CD1c-positive myeloid dendritic cell (primary cell): ENCODE data around the gene IRX3.
A peak's percentile ranks its signal among the peaks of the same experiment; 100 is the strongest.

Experiments
- DNase-seq: peaks from one replicate; pipeline ENCODE4 v3.0.0-alpha.2; 2016; ENCODE audit errors: extremely low spot score

IRX3 gene

DNA sequence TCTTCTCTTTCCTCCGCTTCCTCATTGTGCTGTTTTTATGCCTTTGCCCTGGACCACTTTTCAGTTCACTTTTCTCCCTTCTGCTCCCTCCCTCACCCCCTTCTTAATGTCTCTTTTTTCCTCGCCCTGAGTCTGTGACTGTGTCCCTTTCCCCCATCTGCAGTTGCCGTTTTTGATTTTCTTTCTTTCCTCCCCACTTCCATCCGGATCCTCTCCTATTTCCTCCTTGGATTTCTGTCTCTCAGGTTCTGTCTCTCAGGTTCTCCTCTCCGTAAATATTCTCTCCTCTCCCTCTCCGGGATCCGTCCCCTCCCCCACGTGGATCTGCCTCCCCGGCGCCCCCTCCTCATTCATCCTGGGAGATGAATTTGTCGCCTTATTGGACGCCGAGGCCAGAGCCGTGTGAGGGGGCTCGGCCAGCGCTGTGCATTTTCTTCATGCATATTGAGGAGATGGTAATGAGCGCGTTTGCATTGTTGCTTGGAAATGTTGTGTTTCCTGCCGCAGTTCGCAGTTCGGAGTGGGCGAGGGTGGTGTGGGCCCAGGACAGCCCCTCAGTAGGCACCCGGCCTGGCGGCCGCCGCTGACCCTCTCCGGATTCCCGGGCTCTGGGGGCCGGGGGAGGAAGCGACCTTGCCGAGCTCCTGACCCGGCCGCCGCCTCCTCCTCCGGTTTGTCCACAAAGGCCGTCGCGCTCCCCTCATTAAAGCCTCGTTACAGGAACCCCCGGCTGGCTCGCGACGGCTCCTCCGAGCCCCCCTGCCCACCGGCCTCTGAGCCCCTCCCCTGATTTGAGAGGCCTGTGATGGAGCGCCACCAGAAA, 4.5 kb upstream of the IRX3 start:
- DNase-seq = no peak

- DNase-seq = no peak
Observed at GRCh38 chr16:54289945-54290832, 3.6 kb upstream of the IRX3 start.

GRCh38 chr16:54289242-54289944, 2.8 kb upstream of the IRX3 start:
- no peak for DNase-seq

GRCh38 chr16:54288835-54289241, 2.3 kb upstream of the IRX3 start:
- DNase-seq = no peak

- no peak for DNase-seq
Observed at GRCh38 chr16:54288030-54288834, 1.6 kb upstream of the IRX3 start.

GRCh38 chr16:54287131-54288029, 793 bp upstream of the IRX3 start:
- DNase-seq = no peak

DNA sequence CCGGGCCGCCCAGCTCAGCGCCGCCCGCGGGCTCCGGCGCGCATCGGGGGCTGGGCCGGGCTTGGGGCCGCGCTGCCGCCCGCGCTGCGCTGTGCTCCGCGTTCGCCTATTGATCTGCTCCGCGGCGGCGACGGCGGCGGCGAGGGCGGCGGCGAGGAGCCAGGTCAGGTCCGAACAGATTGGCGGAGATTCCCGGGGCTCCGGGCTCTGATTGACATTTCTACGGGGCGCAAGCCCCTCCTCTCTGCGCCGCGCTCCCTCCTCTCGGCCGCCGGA, 559 bp downstream of the IRX3 start:
- no peak for DNase-seq

- DNase-seq = no peak
Observed at GRCh38 chr16:54285414-54286089, 1.0 kb downstream of the IRX3 start.

DNA sequence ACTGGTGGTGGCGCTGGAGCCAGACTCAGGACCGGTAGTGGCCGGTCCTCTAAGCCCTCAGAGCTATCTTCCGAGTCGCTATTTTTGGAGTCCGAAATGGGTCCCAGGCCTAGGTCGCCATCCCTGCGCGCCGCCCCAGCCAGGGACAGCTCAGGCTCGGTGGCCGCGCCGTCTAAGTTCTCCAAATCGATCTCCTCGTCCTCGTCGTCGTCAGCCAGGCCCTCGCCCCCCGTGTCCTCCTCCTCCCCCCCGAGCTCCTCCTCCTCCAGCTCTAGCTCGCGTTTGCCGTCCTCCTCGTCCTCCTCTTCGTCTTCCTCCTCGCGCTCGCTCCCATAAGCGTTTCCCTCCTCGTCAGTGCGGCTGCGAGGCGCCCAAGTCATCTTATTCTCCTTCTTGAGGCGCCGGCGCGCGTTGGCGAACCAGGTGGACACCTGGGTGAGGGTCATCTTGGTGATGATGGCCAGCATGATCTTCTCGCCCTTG, 1.6 kb downstream of the IRX3 start:
- no peak for DNase-seq

GRCh38 chr16:54284319-54284930, 2.2 kb downstream of the IRX3 start:
- DNase-seq = no peak

DNA sequence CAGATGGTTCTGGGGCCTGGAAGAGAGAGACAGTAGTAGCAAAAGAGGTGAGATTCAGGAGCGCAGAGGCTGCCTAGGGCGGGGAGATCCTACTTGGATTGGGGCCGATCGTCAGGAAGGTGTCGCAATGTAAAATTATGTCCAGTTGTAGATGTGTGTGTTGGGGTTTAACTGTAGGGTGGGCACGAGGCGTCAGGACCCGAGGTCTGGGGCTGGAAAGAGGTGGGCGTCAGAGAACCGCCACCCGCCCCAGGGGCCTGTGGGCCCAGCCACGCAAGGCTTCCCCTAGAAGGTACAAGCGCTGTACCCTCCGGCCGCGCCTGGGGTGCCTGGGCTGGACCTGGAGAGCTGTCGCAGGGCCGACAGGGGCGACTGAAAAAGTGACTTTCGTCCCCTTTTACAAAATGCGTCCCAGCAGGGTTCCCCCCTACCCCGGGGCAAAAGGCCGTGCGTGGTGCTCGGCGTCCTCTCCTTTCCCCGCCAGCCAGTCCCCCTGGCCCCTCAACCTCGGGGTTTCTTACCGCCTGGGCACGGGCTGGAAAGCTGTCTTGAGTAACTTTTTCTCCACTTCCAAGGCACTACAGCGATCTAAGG, 2.8 kb downstream of the IRX3 start:
- DNase-seq = no peak

DNA sequence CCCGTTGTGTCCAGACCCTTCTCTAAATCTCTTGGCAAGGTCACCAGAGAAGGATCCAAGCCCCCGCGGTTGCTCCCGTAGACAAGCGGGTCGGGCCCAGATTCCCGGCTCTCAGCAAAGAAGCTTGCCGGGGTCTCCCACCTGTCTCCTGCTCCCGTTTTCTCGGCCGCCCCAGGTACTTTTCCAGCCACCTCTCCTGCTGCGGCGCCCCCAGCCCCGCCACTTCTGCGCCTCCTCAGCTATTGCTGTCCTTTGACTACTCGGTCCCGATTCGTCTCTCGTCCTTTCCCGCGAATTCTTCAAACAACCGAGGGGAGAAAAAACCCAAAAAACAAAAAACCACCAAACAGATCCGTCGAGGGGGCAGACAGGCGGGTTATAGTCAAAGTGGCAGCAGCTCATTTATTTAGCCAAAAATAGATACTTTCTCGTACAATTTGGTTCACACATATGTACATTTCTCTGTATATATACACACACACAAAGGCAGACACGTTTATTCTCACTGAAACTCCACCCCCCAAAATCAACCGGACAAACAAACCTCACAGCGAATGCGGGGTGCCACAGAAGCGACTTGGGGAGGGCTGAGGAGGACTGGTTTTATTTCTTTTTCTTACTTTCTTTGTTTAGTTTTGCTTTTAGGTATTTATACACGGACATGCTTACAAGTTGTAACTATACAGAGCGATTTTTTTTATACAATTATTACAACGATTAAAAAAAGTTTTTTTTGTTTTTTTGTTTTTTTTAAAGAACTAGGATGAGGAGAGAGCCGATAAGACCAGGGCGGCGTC, 3.5 kb downstream of the IRX3 start:
- DNase-seq = no peak

GRCh38 chr16:54282202-54282927, 4.2 kb downstream of the IRX3 start:
- peak; percentile 15 for DNase-seq

DNA sequence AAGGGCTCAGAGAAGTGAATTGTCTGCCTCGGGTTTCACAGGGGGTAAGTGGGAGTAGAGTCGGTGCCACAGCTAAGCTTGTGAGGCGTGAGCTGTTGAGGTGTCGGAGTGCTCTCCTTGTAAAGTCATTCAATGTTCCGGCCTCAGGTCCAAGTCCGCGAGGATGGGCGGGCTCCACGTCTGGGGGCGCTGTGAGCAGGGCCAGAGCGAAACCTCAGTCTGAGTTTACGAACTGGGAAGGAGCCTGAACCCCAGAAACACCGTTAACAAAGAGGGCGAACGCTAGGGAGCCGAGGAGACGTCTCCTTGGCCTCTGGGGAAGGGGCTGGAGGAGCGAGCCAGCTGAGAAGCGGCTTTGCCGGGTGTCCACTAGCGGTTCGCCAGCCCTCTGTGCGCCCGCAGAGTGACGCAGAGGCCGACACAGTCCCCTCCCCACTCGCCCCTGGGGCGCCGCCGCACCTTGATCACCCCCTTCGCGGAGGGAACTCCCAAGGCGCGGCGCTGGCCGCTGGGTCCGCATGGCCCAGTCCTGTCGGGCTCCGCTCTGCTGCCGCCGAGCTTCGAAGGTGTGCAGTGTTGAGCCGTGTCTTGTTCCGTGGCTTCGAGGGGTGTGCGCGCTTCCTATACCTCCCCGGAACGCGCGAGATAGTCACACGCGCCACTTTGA, 4.9 kb downstream of the IRX3 start:
- no peak for DNase-seq

- DNase-seq = no peak
Observed at GRCh38 chr16:54280751-54281150, 5.8 kb downstream of the IRX3 start.

DNA sequence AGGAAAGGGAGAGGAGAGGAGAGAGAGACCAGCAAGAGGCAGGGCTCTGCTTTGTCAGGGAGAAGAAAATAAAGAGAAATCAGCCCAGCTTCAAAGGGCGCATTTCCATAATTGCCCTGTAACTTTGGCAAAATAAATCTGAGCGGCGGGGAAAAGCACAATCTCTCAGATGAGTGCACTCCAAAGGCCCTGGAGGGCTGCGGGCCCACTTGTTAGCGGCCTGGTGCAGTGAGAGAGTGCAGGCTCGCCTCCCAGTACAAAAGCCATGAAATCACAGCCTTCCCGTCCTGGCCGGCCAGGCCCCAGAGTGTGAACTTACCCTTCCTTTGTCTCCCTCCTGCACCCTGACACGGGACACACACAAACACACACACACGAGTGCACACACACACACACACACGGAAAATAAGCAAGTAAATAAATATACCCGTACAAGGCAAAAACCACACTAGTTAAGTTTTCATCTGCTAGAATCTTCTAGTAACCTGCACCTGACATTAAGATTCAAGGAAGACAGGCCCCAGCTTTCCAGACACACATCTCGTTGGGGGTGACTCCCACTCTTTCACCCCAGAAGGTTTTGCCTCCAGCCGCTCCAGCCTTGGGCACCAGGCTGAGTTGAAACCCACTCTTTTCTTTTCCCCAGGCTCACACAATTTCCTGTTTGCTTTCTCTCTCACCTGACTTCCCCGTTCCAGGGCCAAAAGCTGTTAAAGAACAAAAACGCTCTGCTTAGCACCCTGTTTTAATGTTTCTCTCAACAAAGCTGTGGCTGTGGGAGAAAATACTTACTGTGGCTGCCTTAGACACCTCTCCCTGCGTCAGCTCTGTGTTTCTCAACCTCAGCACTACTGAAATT, 8.5 kb downstream of the IRX3 start:
- no peak for DNase-seq
